Endothelial cell (in vitro differentiated cells): ENCODE measurements around the gene HERPUD2. TPM values are rescaled to one million over a fixed set of nuclear protein-coding genes. Genes with fewer than 3 reads are reported as not detected.
A peak's percentile ranks its signal among the peaks of the same experiment; 100 is the strongest.

Source experiments
- DNase-seq: peaks from one replicate; pipeline ENCODE4 v3.0.0; 2021; ENCODE audit warnings: low spot score
- H3K27ac Mint-ChIP-seq: one replicate; pipeline ENCODE4 v1.8.0; 2021; ENCODE audit warnings: mixed read lengths, inconsistent platforms; ENCODE audit not compliant: unreplicated experiment
- H3K27me3 Mint-ChIP-seq: one replicate; pipeline ENCODE4 v1.8.0; 2021; ENCODE audit warnings: mild to moderate bottlenecking, moderate library complexity, mixed read lengths, inconsistent platforms; ENCODE audit not compliant: unreplicated experiment
- H3K36me3 Mint-ChIP-seq: one replicate; pipeline ENCODE4 v1.8.0; 2021; ENCODE audit warnings: mild to moderate bottlenecking, low read depth, mixed read lengths, inconsistent platforms; ENCODE audit not compliant: unreplicated experiment
- H3K4me1 Mint-ChIP-seq: one replicate; pipeline ENCODE4 v1.8.0; 2021; ENCODE audit warnings: mild to moderate bottlenecking, mixed read lengths, inconsistent platforms; ENCODE audit not compliant: unreplicated experiment
- H3K4me3 Mint-ChIP-seq: one replicate; pipeline ENCODE4 v1.8.0; 2021; ENCODE audit warnings: mild to moderate bottlenecking, mixed read lengths, inconsistent platforms; ENCODE audit not compliant: unreplicated experiment
- H3K9me3 Mint-ChIP-seq: one replicate; pipeline ENCODE4 v1.8.0; 2021; ENCODE audit warnings: mixed read lengths, inconsistent platforms; ENCODE audit not compliant: unreplicated experiment
- CTCF ChIP-seq: fragments of 200-600 bp; sonication (generic); IDR thresholded peaks from one replicate; pipeline ENCODE4 v1.5.0; 2021; ENCODE audit warnings: antibody characterized with exemption; ENCODE audit not compliant: unreplicated experiment
- total RNA-seq: library from RNA; stranded (reverse); fragmentation: NEBNext Ultra II Directional; extraction: Animal tissue kit (Norgen Biotek cat#: 25700); gene quantifications from one replicate; pipeline ENCODE4 v1.2.1, GENCODE V29; 2021; ENCODE audit not compliant: unreplicated experiment

The HERPUD2 gene
- total RNA-seq, 1 donor from 2014 or later = 41.0 TPM

- Mint-ChIP-seq H3K27me3 (peaks cover 3% of the 10 kb centered on the region), H3K9me3 (no peaks in the 10 kb centered on the region), H3K27ac (no peak overlapping the region), H3K4me3 (no peak overlapping the region), H3K36me3 (peaks cover 38% of the 10 kb centered on the region), H3K4me1 (peaks cover 37% of the 10 kb centered on the region)
- no peak for TF ChIP-seq CTCF
- no peak for DNase-seq
Measured at GRCh38 chr7:35650751-35651150, 44.2 kb downstream of the HERPUD2 start.

GRCh38 chr7:35649711-35650110 is 45.2 kb downstream of the HERPUD2 start:
- Mint-ChIP-seq H3K27me3 (peaks cover 3% of the 10 kb centered on the region), H3K27ac (no peak overlapping the region), H3K36me3 (peaks cover 34% of the 10 kb centered on the region), H3K9me3 (no peaks in the 10 kb centered on the region), H3K4me3 (no peak overlapping the region), H3K4me1 (peaks cover 37% of the 10 kb centered on the region)
- no peak for TF ChIP-seq CTCF
- DNase-seq = no peak

- no peaks in the 10 kb centered on the region for H3K9me3 Mint-ChIP-seq
- peaks cover 45% of the 10 kb centered on the region for H3K4me1 Mint-ChIP-seq
- H3K27me3 Mint-ChIP-seq = peaks cover 3% of the 10 kb centered on the region
- H3K36me3 Mint-ChIP-seq = peaks cover 25% of the 10 kb centered on the region
- no peak for TF ChIP-seq CTCF
- H3K27ac Mint-ChIP-seq = peak overlapping the region; percentile 46
- H3K4me3 Mint-ChIP-seq = no peak overlapping the region
- no peak for DNase-seq
Measured at GRCh38 chr7:35648367-35648766, 46.6 kb downstream of the HERPUD2 start.

- Mint-ChIP-seq H3K4me1 (peaks cover 48% of the 10 kb centered on the region), H3K4me3 (no peak overlapping the region), H3K27ac (peak overlapping the region; percentile 84), H3K9me3 (no peaks in the 10 kb centered on the region), H3K36me3 (peaks cover 15% of the 10 kb centered on the region), H3K27me3 (peaks cover 3% of the 10 kb centered on the region)
- no peak for TF ChIP-seq CTCF
- DNase-seq = peak; percentile 23
Measured at GRCh38 chr7:35647171-35647574, 47.8 kb downstream of the HERPUD2 start.

GRCh38 chr7:35646289-35647023 is 48.5 kb downstream of the HERPUD2 start:
- Mint-ChIP-seq H3K9me3 (no peaks in the 10 kb centered on the region), H3K27me3 (peaks cover 3% of the 10 kb centered on the region), H3K4me3 (peak overlapping the region; percentile 22), H3K27ac (peak overlapping the region; percentile 84), H3K4me1 (peaks cover 47% of the 10 kb centered on the region), H3K36me3 (peaks cover 11% of the 10 kb centered on the region)
- DNase-seq = no peak
- no peak for TF ChIP-seq CTCF
